Suprapubic skin (tissue), 4 donors: ENCODE data around the gene STK25. TPM values are rescaled to one million over a fixed set of nuclear protein-coding genes. Genes with fewer than 3 reads are reported as not detected.

Experiments used
- DNase-seq, 2 donors: peaks; one replicate each; pipeline ENCODE4 v3.0.0-alpha.2; 2019; ENCODE audit warnings: low spot score in 2 of 2
- H3K27ac ChIP-seq: fragments of 200-600 bp; sonication (generic); one replicate; pipeline ENCODE4 v1.5.1; 2019
- H3K27me3 ChIP-seq: fragments of 200-600 bp; sonication (generic); one replicate; pipeline ENCODE4 v1.5.1; 2019
- H3K36me3 ChIP-seq: fragments of 200-600 bp; sonication (generic); one replicate; pipeline ENCODE4 v1.5.1; 2019
- H3K4me1 ChIP-seq: fragments of 200-600 bp; sonication (generic); one replicate; pipeline ENCODE4 v1.5.1; 2019
- H3K4me3 ChIP-seq: fragments of 200-600 bp; sonication (generic); one replicate; pipeline ENCODE4 v1.5.1; 2019; ENCODE audit warnings: mild to moderate bottlenecking
- H3K9me3 ChIP-seq: fragments of 200-600 bp; sonication (generic); one replicate; pipeline ENCODE4 v1.5.1; 2019
- CTCF ChIP-seq, 2 donors: fragments of 200-600 bp in 1 of 2; fragments of 450-650 bp in 1 of 2; sonication (generic) in 1 of 2; IDR thresholded peaks; one replicate each; pipeline ENCODE4 v1.5.1; 2016 to 2019; ENCODE audit warnings: antibody characterized with exemption in 2 of 2, mild to moderate bottlenecking in 1 of 2, moderate library complexity in 1 of 2
- EP300 ChIP-seq: sonication (generic); formaldehyde crosslinking; IDR thresholded peaks from one replicate; pipeline ENCODE4 v1.6.1; 2017; ENCODE audit warnings: antibody characterized with exemption
- POLR2A ChIP-seq, 2 donors: fragments of 450-650 bp; IDR thresholded peaks; one replicate each; pipeline ENCODE4 v1.6.1; 2017; ENCODE audit warnings: antibody characterized with exemption in 2 of 2, mild to moderate bottlenecking in 2 of 2, moderate library complexity in 2 of 2
- POLR2AphosphoS5 ChIP-seq, 3 donors: sonication (generic); formaldehyde crosslinking; IDR thresholded peaks; one replicate each; pipeline ENCODE4 v1.6.1; 2017; ENCODE audit warnings: antibody characterized with exemption in 3 of 3
- WGBS: methylation state at CpG from one replicate; pipeline ENCODE4 v1.1.5; 2018; 5-methylcytosine and 5-hydroxymethylcytosine counted together
- total RNA-seq, 4 donors: library from RNA; depleted of rRNA; stranded (reverse); fragments of >200 nt; gene quantifications; one replicate each; pipeline ENCODE4 v1.1.0, GENCODE V29; 2016

Gene STK25
- total RNA-seq, 4 donors from 2014 or later, result 131 to 232 (median 147) TPM

GRCh38 chr2:241461693-241462677 is 46.4 kb downstream of the STK25 start:
- Histone ChIP-seq H3K4me1 (no peaks in the 10 kb centered on the region), H3K9me3 (no peaks in the 10 kb centered on the region), H3K27me3 (no peaks in the 10 kb centered on the region), H3K27ac (no peak overlapping the region), H3K36me3 (peaks cover 34% of the 10 kb centered on the region), H3K4me3 (no peak overlapping the region)
- DNase-seq, result no peak
- 90% methylated on average over 16 of the region's 19 CpGs for WGBS
- TF ChIP-seq POLR2A (IDR thresholded peaks at IDR 0.05) (no peak), CTCF (IDR thresholded peaks at IDR 0.05) (no peak), POLR2AphosphoS5 (IDR thresholded peaks at IDR 0.05) (no peak), EP300 (no peak)

GRCh38 chr2:241460631-241461030 is 47.8 kb downstream of the STK25 start:
- Histone ChIP-seq H3K36me3 (peaks cover 29% of the 10 kb centered on the region), H3K4me1 (no peaks in the 10 kb centered on the region), H3K27me3 (no peaks in the 10 kb centered on the region), H3K9me3 (no peaks in the 10 kb centered on the region), H3K27ac (no peak overlapping the region), H3K4me3 (no peak overlapping the region)
- 66% methylated on average over 2 of the region's 3 CpGs for WGBS
- TF ChIP-seq POLR2A (IDR thresholded peaks at IDR 0.05) (no peak), CTCF (IDR thresholded peaks at IDR 0.05) (no peak), EP300 (no peak), POLR2AphosphoS5 (IDR thresholded peaks at IDR 0.05) (no peak)
- DNase-seq, result no peak

- DNase-seq, result no peak
- 97% methylated on average over 11 of the region's 13 CpGs for WGBS
- Histone ChIP-seq H3K36me3 (peaks cover 18% of the 10 kb centered on the region), H3K4me1 (no peaks in the 10 kb centered on the region), H3K4me3 (no peak overlapping the region), H3K27me3 (no peaks in the 10 kb centered on the region), H3K27ac (no peak overlapping the region), H3K9me3 (no peaks in the 10 kb centered on the region)
- TF ChIP-seq CTCF (IDR thresholded peaks at IDR 0.05) (no peak), EP300 (no peak), POLR2AphosphoS5 (IDR thresholded peaks at IDR 0.05) (no peak), POLR2A (IDR thresholded peaks at IDR 0.05) (no peak)
Measured at GRCh38 chr2:241459520-241459919, 48.9 kb downstream of the STK25 start.

GRCh38 chr2:241458687-241459086 is 49.7 kb downstream of the STK25 start:
- Histone ChIP-seq H3K4me3 (no peak overlapping the region), H3K9me3 (no peaks in the 10 kb centered on the region), H3K36me3 (peaks cover 12% of the 10 kb centered on the region), H3K27ac (no peak overlapping the region), H3K27me3 (no peaks in the 10 kb centered on the region), H3K4me1 (no peaks in the 10 kb centered on the region)
- no peak for TF ChIP-seq EP300
- no peak for TF ChIP-seq POLR2AphosphoS5 (IDR thresholded peaks at IDR 0.05)
- TF ChIP-seq CTCF (IDR thresholded peaks at IDR 0.05), result no peak
- TF ChIP-seq POLR2A (IDR thresholded peaks at IDR 0.05), result no peak
- DNase-seq, result no peak
- 77% methylated on average over 4 of the region's 5 CpGs for WGBS

- no peaks in the 10 kb centered on the region for H3K27me3 ChIP-seq
- no peak overlapping the region for H3K27ac ChIP-seq
- no peak for DNase-seq
- H3K36me3 ChIP-seq, result no peaks in the 10 kb centered on the region
- H3K9me3 ChIP-seq, result no peaks in the 10 kb centered on the region
- 91% methylated on average over 11 of the region's 11 CpGs for WGBS
- no peaks in the 10 kb centered on the region for H3K4me1 ChIP-seq
- TF ChIP-seq POLR2A (IDR thresholded peaks at IDR 0.05) (no peak), CTCF (IDR thresholded peaks at IDR 0.05) (no peak), EP300 (no peak), POLR2AphosphoS5 (IDR thresholded peaks at IDR 0.05) (no peak)
- no peak overlapping the region for H3K4me3 ChIP-seq
Measured at GRCh38 chr2:241456546-241456945, 51.8 kb downstream of the STK25 start.
